DMS79 (cell line): Measurements from ENCODE around the gene ZBTB3.
"Not testable (repeated sequence)": the region's sequence is repeated elsewhere in the genome, so short reads cannot be mapped to it uniquely, and the experiment has no call there.

Experiments used
- DNase-seq: peaks from one replicate; lab custom pipeline; 2025; lab: John Stamatoyannopoulos, UW

Gene ZBTB3

DNA sequence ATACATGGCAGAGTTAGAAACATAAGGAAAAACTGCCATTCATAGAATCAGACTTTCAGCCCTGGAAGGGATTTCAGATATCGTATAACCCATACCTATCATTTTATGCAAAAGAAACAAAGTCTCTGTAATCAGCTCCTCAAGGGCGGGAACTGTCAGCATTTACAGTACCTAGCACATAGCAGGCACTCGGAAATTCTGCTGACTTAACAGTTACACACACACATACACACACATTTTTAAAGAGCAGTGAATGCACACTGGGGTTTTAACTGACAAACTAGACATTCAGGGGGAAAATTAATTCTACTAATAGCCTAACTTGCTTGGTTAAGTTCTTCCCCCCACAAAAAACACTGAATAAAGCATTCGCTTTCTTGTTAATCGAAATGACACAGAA, 37.8 kb downstream of the ZBTB3 start:
- DNase-seq = no peak

DNA sequence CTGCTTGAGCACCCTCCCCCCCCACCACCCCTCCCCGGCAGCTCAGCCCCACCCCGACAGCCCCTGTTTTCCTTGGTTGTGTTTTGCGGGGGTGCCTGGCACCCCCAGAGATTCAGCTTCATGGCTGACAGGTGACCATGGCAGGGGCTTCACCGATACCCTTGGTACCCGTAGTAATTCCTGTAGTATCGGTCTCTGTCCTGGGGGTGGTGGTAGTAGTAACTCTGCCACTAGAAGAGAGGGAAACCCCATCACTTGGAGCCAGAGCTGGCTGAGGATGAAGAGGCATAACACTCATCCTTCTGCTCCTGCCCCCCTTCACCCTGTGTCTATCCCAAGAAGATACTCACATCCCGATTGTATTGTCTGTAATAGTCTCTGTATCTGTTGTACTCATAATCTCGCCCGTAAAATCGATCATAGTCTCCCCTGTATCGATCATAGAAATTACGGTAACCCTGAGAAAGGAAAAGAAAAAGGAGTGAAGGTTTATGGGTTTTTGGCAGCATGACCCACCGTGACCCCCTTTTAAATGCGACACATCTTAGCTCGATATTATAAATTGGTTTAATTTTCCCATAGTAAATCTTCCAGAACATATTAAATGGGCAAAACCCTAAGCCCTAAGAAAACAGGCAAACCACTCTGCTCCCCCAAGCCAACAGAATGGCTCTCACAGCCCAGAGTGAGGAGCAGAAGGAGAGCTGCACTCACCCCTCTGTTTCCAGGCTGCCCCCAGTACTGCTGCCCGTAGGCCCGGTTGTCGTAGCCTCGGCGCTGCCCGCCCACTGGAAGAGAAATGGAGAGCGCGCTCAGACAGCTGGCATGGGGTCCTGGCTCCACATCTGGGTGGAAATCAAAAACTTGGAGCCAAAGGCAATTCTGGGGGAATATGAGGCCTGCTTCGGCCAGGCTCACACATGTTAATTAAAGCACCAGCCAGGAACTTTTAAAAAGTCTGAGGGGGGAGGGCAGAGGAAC, 38.5 kb downstream of the ZBTB3 start:
- DNase-seq = no peak

- no peak for DNase-seq
Observed at GRCh38 chr11:62713343-62713742, 40.6 kb downstream of the ZBTB3 start.

DNA sequence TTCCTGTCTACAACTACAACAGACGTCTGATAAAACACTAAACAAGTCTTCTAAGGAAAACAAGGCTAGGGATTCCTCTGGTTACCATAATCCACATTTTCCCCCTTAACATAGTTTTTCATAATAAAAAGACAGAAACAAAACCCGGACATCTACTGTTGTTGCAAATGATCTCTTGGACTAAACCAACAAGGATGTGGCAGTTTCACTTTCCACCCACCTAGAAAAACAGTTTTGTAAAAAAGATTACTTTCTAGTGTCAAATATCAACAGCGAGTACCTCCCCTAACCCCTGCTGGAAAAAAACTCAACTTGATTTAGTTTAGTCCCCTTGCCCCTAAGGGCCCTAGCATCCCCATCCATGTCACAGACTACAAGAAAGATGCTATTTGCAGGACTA, 41.1 kb downstream of the ZBTB3 start:
- DNase-seq = no peak

DNA sequence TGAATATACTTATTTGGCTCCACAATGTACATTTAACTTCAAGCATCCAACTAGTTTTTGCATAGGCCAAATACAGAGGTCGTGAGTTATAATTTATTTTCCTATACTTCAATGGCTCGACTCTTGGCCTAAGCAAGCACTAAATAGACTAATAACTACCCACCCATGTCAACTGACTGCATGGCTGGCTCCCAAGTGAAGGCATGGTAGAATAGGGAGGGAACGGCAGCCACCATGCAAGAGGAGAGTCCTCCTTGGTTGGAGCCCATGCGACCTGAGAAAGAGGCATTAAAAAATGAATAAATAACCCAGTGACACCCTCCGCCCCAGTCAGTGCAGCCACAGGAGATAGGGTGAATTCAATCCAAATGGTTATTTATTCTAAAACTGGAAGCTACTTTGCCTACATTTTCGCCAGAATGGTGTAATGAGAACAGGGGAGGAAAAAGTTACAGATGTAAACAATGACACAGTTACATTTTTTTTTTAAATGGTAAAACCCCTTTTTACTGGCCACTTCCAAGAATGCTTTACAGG, 41.6 kb downstream of the ZBTB3 start:
- no peak for DNase-seq

GRCh38 chr11:62710001-62710345, 44.0 kb downstream of the ZBTB3 start:
- DNase-seq = no peak

DNA sequence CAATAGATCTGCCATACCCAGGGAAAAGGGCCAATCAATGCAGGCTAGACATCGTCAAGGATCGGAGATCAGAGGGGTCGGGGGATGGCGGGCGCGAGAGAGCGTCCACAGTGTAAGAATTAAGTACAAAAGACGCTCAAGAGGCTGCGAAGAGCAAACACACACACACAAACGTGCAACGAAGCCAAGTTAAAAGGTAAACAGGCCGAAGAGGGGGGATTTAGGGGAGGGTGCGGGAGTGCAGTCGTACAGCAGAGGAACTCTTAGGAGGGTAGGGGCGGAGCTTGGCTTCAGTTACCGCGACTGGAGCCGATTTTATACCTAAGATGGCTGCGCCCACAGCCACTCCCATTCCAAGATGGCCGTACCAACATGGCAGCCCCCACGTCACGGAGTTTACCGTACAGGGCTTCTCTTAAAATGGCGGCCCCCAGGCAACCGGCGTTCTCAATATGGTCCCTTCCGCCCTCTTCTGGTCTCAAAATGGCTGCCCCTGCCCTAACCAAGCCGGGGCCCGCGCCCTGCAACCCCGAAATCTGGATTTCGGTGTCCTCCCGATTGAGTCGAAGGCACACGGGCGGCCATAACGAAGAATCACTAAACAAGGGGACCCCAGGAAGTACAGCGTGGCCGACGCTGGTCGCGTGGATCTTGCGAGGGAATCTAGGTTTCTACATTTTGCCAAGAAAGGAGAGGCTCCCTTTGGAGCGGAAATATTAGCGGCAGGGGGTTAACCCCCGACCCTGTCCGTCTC, 44.5 kb downstream of the ZBTB3 start:
- DNase-seq = peak; percentile 98

GRCh38 chr11:62708793-62709192, 45.2 kb downstream of the ZBTB3 start:
- DNase-seq = peak; percentile 88

DNA sequence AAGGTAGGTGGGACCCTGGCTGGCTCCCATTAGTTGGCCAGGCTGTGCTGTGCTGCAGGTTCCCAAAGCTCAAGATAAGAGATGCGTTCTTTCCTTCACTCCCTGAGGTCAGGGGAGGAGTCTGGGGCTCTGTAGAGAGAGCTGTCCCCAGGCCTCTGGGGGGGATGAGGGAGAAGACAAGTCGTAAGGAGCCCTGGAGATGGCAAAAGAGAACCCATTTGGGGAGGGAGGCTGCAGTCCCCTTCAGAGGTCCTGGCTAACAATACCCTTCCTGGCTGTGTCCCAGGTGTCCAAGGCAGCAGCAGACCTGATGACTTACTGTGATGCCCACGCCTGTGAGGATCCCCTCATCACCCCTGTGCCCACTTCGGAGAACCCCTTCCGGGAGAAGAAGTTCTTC, 45.6 kb downstream of the ZBTB3 start:
- peak; percentile 43 for DNase-seq

GRCh38 chr11:62707277-62707861, 46.6 kb downstream of the ZBTB3 start, which contains the start of the genes BSCL2 and GNG3:
Gene BSCL2 (minus strand): TSS chr11:62707424. CDS start chr11:62707195, 229 bp downstream.
Gene GNG3 (plus strand): TSS chr11:62707676. CDS start chr11:62708296, 620 bp downstream.
- peak; percentile 96 for DNase-seq

DNA sequence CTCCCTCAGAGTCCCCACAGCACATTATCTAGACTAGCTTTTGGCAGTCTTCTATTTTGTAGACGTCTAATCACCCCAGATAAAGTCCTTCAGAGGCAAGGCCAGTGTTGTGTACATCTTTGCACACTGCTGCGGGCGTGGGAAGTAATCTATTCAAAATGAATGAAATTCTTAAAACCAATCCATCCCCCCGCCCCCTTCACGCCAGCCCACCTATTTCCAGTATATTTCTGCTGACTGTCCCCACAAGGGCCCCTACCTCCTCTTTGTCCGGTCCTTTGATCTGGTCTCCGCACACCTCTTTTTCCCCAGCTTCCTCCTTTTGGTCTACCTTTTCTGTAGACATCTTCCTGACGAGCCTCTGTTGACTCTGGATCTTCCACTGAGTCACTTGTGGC, 47.1 kb downstream of the ZBTB3 start:
- no peak for DNase-seq

DNA sequence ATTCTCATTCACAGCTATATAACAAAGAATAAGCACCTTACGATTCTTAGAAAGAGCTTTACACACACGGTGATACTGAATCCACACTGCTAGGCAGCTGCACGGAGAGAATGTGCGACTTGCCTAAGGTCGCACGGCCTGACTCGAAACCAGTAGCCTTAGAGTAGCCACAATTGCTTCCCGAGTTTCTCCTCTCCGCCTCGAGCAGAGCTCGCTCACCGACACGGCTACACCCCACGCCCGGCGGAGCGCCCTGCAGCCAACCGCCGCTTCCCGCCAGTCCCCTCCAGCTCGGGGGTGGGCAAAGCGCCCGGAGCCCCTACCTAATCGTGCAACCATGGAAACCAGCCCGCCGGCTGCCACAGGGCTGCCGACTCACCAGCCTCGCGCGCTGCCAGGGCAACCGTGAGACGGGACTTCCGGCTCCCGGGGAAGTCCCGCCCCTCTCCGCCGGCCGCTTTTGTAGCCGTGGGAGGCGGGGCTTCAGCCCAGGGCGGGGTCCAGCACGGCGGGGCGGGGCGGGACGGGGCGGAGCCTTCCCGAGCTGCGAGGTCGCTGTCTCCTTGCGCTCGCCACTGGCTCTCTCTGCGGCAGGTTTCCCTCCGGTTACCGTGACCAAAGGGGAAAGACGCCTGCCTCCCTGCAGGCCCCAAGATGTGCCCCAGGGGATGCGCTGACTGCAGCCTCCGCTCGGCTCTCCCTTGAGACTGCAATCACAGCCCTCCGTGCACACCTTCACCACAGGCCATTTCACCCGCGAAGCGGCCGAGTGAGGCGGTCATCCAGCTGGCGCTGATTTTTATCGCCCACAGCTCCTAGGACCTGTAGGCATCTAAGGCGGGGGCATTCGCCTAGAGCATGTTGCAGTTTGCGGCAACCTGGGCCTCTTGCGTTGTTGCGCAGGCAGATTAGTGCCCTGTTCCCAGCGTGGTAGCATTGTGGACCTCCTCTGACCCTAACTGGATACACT, 47.8 kb downstream of the ZBTB3 start:
- DNase-seq = peak; percentile 92

- DNase-seq = peak; percentile 33
Observed at GRCh38 chr11:62705413-62705812, 48.5 kb downstream of the ZBTB3 start.

DNA sequence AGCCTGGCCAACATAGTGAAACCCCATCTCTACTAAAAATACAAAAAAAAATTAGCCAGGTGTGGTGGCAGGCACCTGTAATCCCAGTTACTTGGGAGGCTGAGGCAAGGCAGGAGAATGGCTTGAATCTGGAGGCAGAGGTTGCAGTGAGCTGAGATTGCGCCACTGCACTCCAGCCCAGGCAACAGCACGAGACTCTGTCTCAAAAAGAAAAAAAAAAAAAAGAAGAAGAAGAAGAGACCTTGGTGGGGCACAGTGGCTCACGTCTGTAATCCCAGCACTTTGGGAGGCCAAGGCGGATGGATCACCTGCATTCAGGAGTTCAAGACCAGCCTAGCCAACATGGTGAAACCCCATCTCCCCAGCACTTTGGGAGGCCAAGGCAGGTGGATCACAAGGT, 50.0 kb downstream of the ZBTB3 start:
- DNase-seq = not testable (repeated sequence)

DNA sequence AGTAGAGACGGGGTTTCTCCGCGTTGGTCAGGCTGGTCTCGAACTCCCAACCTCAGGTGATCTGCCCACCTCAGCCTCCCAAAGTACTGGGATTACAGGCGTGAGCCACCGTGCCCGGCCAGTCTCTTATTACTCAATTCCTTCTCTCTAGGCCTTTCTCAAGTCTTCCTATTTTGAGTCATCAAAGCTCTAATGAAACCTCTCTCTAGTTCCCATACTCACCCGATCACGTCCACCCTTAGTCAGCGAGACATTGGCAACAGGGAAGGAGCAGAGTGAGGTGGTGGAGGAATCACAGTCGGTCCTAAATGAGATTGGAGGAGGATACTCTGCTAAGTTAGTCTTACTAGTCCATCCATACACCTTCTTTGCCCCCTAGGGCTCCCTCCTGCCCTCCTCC, 51.7 kb downstream of the ZBTB3 start:
- DNase-seq = no peak
